ENCODE results near the gene MFN2. TPM values are rescaled to one million over a fixed set of nuclear protein-coding genes. Genes with fewer than 3 reads are reported as not detected.

Gene MFN2
- polyA plus RNA-seq, 1 donor from 2014 or later: 64.9 TPM

- no peak overlapping the region for H3K4me2 ChIP-seq (ENCODE audit: low read length)
- TF ChIP-seq RAD21 (conservative IDR thresholded peaks at IDR 0.05): no peak
- no peak for TF ChIP-seq POLR2AphosphoS5 (IDR thresholded peaks at IDR 0.05)
- TF ChIP-seq SMC3 (conservative IDR thresholded peaks at IDR 0.05; ENCODE audit: poor library complexity): no peak
- no peak for TF ChIP-seq REST (IDR thresholded peaks at IDR 0.05; ENCODE audit: borderline replicate concordance)
- TF ChIP-seq EZH2 (IDR thresholded peaks at IDR 0.05; ENCODE audit: borderline replicate concordance, insufficient read depth, low read length, poor library complexity, severe bottlenecking): no peak
- no peak for TF ChIP-seq TAF1 (IDR thresholded peaks at IDR 0.05; ENCODE audit: low read depth)
- no peak overlapping the region for H3K4me3 ChIP-seq (ENCODE audit: low read length)
- H3K36me3 ChIP-seq (ENCODE audit: insufficient read depth, low read length): no peaks in the 10 kb centered on the region
- H2AFZ ChIP-seq (ENCODE audit: low read depth, low read length): no peak overlapping the region
- H3K9me2 ChIP-seq (ENCODE audit: insufficient read depth, low read length): no peaks in the 10 kb centered on the region
- no peaks in the 10 kb centered on the region for H3K9me3 ChIP-seq (ENCODE audit: low read length)
- no peak overlapping the region for H3K27ac ChIP-seq (ENCODE audit: low read length)
- no peaks in the 10 kb centered on the region for H3K27me3 ChIP-seq (ENCODE audit: insufficient read depth, low read depth, low read length)
- H3K9ac ChIP-seq (ENCODE audit: low read length): no peak overlapping the region
- H4K20me1 ChIP-seq (ENCODE audit: insufficient read depth): no peaks in the 10 kb centered on the region
- no peaks in the 10 kb centered on the region for H3F3A ChIP-seq (ENCODE audit: insufficient read depth, low read length, poor library complexity, severe bottlenecking)
- no peaks in the 10 kb centered on the region for H3K79me2 ChIP-seq (replicated peaks; ENCODE audit: insufficient read depth, low read length)
Measured at GRCh38 chr1:12029720-12030339, 49.6 kb downstream of the MFN2 start.

GRCh38 chr1:12031039-12031980 lies 51.1 kb downstream of the MFN2 start:
- TF ChIP-seq SMC3 (conservative IDR thresholded peaks at IDR 0.05; ENCODE audit: poor library complexity): no peak
- TF ChIP-seq, protein P1, sequence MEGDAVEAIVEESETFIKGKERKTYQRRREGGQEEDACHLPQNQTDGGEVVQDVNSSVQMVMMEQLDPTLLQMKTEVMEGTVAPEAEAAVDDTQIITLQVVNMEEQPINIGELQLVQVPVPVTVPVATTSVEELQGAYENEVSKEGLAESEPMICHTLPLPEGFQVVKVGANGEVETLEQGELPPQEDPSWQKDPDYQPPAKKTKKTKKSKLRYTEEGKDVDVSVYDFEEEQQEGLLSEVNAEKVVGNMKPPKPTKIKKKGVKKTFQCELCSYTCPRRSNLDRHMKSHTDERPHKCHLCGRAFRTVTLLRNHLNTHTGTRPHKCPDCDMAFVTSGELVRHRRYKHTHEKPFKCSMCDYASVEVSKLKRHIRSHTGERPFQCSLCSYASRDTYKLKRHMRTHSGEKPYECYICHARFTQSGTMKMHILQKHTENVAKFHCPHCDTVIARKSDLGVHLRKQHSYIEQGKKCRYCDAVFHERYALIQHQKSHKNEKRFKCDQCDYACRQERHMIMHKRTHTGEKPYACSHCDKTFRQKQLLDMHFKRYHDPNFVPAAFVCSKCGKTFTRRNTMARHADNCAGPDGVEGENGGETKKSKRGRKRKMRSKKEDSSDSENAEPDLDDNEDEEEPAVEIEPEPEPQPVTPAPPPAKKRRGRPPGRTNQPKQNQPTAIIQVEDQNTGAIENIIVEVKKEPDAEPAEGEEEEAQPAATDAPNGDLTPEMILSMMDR (IDR thresholded peaks at IDR 0.05; ENCODE audit: poor library complexity, severe bottlenecking): peak; percentile 28

More at GRCh38 chr1:12031039-12031980, 51.1 kb downstream of the MFN2 start:
- no peaks in the 10 kb centered on the region for H3F3A ChIP-seq (ENCODE audit: insufficient read depth, low read length, poor library complexity, severe bottlenecking)
- no peaks in the 10 kb centered on the region for H3K79me2 ChIP-seq (replicated peaks; ENCODE audit: insufficient read depth, low read length)
- no peak overlapping the region for H3K4me3 ChIP-seq (ENCODE audit: low read length)
- H3K9me2 ChIP-seq (ENCODE audit: insufficient read depth, low read length): no peaks in the 10 kb centered on the region
- H3K27ac ChIP-seq (ENCODE audit: low read length): no peak overlapping the region
- no peaks in the 10 kb centered on the region for H3K27me3 ChIP-seq (ENCODE audit: insufficient read depth, low read depth, low read length)
- H3K36me3 ChIP-seq (ENCODE audit: insufficient read depth, low read length): no peaks in the 10 kb centered on the region
- H4K20me1 ChIP-seq (ENCODE audit: insufficient read depth): no peaks in the 10 kb centered on the region
- no peak overlapping the region for H3K4me2 ChIP-seq (ENCODE audit: low read length)
- no peak overlapping the region for H3K9ac ChIP-seq (ENCODE audit: low read length)
- no peak overlapping the region for H2AFZ ChIP-seq (ENCODE audit: low read depth, low read length)
- H3K9me3 ChIP-seq (ENCODE audit: low read length): no peaks in the 10 kb centered on the region

Measured in neural cell (in vitro differentiated cells).